ENCODE data around the gene ATP5PD. TPM values are rescaled to one million over a fixed set of nuclear protein-coding genes. Genes with fewer than 3 reads are reported as not detected.

ATP5PD gene
- total RNA-seq (2021; ENCODE audit: unreplicated experiment) (413 TPM), Bru-seq, nascent RNA (percentile 92 among the genes with signal in this experiment), BruChase-seq, experiment 1, labeled RNA remaining after a 2-hour chase (percentile 86 among the genes with signal in this experiment), BruChase-seq, experiment 2, labeled RNA remaining after a 6-hour chase (percentile 91 among the genes with signal in this experiment)
- polyA plus RNA-seq (2012; ENCODE audit: insufficient read length) = 260 TPM
- long read RNA-seq, transcript ATP5PD-201 (6 exons, 603 nt) = major isoform, 157 of 185 reads
- long read RNA-seq, transcript ATP5PD-204 (2 exons, 2,191 nt) = minor isoform, 8 of 185 reads
- long read RNA-seq, partial matches to known transcripts = 12 of 185 reads
- long read RNA-seq, other reads (novel, unspliced or antisense) = 8 of 185 reads

GRCh38 chr17:75046407-75047289 is at the start of gene ATP5PD, which contains the start of gene KCTD2:
TSS of gene ATP5PD (minus strand) at chr17:75046969. CDS start at chr17:75042650, 4,319 bp downstream.
TSS of gene KCTD2 (plus strand) at chr17:75047225. CDS start at chr17:75047251, 26 bp downstream.
- intact Hi-C loops (cut with micrococcal nuclease; ENCODE audit: unreplicated experiment) = no loop called here
- no TSS peak for BruUV-seq (replicated peaks)
- in situ Hi-C loops (cut with HindIII; ENCODE audit: low pct_unique_long_range_greater_than_20kb, low sequenced_read_pairs) = no loop called here

More at GRCh38 chr17:75046407-75047289, at the start of gene ATP5PD, which contains the start of gene KCTD2:
- Histone ChIP-seq H3K9me3 (ENCODE audit: control insufficient read depth, insufficient read depth, low read depth, low read length) (no peaks in the 10 kb centered on the region), H3K27me3 (ENCODE audit: control insufficient read depth, insufficient read depth, low read length) (no peaks in the 10 kb centered on the region), H3K27ac (ENCODE audit: low read length) (peak within 1 kb of the TSS; percentile 97), H3K4me1 (ENCODE audit: control insufficient read depth, insufficient read depth, low read length) (peaks cover 15% of the 10 kb centered on the region), H3K36me3 (ENCODE audit: control insufficient read depth, insufficient read depth, low read length) (peaks cover 6% of the 10 kb centered on the region; the same call in 1 of the 2 replicates), H3K4me3 (ENCODE audit: low read depth in 2 of 2, low read length in 2 of 2) (peak within 1 kb of the TSS; percentile 96 to 100)
- TF ChIP-seq REST (IDR thresholded peaks at IDR 0.05; ENCODE audit: insufficient read depth in 1 of 2, low read depth in 2 of 2, low read length in 1 of 2) = no peak
- 0 out of 2 replicates have a peak, but pooled peaks have one; percentile 22 for TF ChIP-seq SIN3A (IDR thresholded peaks at IDR 0.05; ENCODE audit: borderline replicate concordance, insufficient read depth, low read depth, low read length)
- TF ChIP-seq POLR2AphosphoS5 (IDR thresholded peaks at IDR 0.05; ENCODE audit: low read depth, low read length) = peak; percentile 98
- peak; percentile 48; the same call in 1 of the 2 replicates for TF ChIP-seq TCF7L2 (IDR thresholded peaks at IDR 0.05; ENCODE audit: low read depth, low read length)
- TF ChIP-seq, protein P1, sequence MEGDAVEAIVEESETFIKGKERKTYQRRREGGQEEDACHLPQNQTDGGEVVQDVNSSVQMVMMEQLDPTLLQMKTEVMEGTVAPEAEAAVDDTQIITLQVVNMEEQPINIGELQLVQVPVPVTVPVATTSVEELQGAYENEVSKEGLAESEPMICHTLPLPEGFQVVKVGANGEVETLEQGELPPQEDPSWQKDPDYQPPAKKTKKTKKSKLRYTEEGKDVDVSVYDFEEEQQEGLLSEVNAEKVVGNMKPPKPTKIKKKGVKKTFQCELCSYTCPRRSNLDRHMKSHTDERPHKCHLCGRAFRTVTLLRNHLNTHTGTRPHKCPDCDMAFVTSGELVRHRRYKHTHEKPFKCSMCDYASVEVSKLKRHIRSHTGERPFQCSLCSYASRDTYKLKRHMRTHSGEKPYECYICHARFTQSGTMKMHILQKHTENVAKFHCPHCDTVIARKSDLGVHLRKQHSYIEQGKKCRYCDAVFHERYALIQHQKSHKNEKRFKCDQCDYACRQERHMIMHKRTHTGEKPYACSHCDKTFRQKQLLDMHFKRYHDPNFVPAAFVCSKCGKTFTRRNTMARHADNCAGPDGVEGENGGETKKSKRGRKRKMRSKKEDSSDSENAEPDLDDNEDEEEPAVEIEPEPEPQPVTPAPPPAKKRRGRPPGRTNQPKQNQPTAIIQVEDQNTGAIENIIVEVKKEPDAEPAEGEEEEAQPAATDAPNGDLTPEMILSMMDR (IDR thresholded peaks at IDR 0.05) = no peak
- ChIA-PET CTCF (interaction anchor here (0.6 to 0.9 kb wide), 3 partner anchors 34 to 85 kb away, joined by 4 to 7 read pairs (median 6); no protein-coding TSS in a partner anchor), POLR2A (interaction anchor here (0.5 to 0.7 kb wide), 3 partner anchors 9 to 145 kb away, joined by 3 to 6 read pairs (median 5); no protein-coding TSS in a partner anchor)
- peak; percentile 67 for DNase-seq (ENCODE audit: low read depth, low spot score)
- ATAC-seq = peak; percentile 98

Data from Panc1 (cell line).